DMS 273 treated with DMSO at 0.1 percent for 48 hours (cell line): ENCODE measurements around the gene TRAF2.

ENCODE experiments used
- DNase-seq: peaks from one replicate; lab custom pipeline; 2025; lab: John Stamatoyannopoulos, UW

TRAF2 gene

DNA sequence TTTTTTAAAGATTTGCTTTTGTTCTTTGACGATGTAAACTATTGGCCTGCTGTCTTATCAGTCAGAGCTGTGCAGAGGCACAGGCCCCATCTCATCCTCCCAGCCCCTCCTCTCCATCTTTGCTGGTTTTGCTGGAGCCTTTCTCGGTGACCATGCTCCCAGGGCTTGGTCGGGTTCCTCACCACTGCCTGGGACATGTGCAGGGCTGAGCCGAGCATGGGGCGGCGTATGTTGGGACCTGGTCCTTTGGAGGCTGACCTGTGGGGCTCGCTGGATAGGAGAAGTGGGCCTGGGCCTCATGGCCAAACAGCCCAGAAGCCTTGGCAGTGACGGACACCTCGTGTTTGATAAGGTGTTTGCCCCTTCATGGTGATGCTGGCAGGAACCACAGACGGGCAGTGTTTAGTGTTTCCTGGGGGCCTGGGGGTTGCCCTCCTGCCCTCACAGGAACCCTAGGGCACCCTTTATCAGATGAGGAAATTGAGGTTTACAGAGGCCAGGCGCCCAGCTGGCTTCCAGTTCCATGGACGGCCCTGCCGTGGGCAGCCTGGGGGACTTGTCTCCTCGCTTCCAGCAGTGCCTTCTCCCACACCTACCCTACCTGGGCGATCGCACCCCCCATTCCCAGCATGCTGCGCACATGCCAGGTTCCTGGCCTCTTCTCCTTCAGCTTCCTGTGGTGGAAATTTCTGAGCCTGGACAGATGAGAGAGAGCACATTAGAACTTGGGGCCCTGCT is 27.6 kb downstream of the TRAF2 start:
- no peak for DNase-seq

DNA sequence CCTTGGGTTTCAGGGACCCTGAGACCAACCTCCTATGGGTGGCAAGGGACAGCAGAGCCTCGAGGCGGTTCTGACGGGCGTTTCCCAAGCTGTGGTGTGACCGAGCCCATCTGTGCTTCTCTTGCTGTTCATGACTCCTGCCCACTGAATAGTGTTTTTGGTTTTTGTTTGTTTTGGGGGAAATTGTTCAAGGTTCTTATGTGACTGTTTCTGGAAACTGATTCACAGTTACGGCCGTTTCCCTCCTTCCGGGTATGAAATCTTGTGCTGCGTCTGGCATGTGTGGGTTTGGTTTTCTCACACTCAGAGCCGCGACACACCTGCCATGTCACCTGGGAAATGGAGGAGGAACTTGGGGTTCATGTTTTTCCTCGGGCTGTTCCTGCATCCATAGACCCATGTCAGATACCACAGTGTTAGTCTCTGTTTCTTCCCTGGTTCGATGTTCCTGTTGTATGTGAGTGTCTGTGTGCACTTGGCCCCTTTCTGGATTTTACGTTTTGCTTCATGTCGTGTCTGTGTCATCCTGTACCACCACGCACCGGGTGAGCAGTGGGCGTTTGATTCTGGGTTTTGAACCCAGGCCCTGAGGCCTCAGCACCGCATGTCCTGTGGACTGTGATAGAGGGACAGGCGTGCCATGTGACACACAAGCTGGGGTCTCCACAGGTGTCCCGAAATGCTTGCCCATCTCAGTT is 29.5 kb downstream of the TRAF2 start:
- no peak for DNase-seq

DNA sequence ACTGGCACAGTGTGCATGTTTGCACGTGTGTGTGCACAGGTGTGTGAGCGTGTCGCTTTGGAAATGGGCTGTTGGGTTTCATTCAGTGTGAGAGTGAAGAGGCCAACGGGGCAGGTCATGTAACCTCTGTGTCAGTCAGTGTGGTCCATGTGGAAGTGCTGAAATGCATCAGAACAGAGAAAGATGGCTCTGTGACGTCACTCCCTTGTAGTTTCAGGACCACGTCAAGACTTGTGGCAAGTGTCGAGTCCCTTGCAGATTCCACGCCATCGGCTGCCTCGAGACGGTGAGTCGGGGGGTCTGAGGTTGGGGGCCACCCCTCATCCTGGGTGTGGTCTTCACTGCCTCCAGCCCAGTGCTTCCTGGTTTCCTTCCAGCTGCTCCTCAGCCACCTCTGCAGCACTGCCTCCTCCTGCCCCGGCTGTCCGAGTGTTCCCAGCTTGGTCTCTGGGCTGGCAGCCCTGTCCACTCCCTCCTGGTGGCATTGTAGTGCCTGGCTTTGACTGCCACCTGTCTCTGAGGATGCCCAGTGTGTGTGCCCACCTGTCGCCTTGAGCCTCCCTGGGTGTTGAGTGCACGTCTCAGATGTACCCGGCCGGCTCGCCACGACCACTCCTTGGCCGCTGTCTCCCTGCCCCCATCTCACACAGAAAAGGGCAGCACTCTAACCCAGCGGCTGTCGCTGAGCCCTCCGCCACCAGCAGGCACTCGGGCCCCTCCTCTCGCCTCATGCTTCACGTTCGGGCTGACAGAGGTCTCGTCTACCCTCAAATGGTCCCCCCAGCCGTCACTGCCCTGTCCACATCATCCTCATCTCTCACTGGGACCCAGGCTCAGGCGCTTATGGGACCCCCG is 30.2 kb downstream of the TRAF2 start:
- DNase-seq: no peak

DNA sequence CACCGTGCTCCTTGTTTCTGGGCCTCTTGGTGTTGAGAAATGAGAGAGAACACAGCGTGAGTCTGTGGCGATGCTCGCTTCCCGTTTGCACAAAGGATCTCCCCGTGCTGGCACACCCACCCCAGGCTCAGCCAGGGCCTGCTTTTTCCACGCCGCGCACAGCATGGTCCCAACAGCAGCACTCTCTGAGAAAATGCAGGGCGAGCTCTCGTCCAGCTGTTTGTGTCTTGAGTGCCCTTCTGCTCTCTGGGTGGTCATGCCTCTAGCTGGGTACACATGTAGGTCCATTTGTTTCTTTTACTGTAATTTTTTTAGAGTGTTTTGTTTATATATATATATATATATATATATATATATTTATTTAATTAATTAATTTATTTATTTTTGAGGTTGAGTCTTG is 31.6 kb downstream of the TRAF2 start:
- no peak for DNase-seq

DNA sequence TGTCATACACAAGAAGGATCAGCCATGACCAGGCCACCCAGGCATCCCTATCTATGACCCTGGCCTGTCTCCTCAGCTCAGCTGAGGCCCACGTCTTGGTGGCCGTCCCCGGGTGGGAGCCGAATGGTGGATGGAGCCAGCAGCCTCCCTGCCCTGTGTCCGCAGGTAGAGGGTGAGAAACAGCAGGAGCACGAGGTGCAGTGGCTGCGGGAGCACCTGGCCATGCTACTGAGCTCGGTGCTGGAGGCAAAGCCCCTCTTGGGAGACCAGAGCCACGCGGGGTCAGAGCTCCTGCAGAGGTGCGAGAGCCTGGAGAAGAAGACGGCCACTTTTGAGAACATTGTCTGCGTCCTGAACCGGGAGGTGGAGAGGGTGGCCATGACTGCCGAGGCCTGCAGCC is 33.8 kb downstream of the TRAF2 start:
- no peak for DNase-seq

DNA sequence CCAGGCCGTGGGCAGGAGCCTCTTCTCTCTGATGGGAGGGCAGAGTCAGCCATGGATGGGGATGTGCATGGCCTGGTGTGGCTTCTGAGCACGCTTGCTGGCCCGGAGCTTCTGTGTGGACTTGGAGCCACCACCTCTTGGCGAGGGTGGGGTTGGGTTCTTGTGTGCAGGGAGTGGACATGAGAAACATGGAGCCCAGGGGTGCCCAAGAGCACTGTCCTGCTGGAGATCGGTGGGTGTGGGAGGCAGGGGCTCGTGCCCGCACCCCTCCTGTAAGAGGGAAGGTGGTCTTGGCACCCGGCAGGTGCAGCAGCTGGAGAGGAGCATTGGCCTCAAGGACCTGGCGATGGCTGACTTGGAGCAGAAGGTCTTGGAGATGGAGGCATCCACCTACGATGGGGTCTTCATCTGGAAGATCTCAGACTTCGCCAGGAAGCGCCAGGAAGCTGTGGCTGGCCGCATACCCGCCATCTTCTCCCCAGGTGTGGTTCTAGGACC is 34.5 kb downstream of the TRAF2 start:
- no peak for DNase-seq

DNA sequence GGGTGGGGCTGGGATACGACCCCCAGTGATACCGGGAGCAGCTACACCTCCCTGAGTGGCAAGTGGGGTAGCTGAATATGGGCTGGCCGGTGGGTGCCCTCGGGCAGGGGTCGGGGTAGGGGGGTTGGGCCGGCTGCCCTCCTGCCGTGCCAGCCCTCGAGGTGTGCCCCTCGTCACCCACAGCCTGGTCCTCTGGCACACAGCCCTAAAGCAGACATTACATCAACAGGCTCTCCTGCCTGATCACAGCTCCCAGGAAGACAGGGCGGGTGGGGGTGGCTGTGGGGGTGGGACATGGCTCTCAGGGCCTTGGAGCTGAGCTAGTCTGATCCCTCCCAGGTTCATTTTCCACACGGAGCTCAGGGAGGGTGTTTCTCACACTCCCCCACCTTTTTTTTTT is 35.0 kb downstream of the TRAF2 start:
- DNase-seq: no peak

DNA sequence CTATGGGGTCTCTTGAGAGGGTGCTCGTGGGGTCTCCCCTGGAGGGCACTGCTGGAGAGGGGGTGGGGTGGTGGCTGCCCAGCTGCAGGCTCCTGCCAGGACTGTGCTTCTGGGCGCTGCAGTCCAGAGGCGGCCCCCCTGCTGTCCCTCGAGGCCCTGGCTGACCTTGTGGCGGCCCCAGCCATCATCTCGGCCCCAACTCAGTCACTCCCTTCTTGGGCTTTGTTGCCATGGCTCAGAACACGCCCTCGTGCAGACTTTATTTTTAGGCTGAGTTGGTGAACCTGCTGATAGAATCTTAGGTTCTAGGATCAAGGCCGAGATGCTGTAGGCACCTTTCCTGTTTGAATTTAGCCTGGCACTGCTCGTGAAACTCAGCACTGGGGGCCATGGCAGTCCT is 35.4 kb downstream of the TRAF2 start:
- no peak for DNase-seq

DNA sequence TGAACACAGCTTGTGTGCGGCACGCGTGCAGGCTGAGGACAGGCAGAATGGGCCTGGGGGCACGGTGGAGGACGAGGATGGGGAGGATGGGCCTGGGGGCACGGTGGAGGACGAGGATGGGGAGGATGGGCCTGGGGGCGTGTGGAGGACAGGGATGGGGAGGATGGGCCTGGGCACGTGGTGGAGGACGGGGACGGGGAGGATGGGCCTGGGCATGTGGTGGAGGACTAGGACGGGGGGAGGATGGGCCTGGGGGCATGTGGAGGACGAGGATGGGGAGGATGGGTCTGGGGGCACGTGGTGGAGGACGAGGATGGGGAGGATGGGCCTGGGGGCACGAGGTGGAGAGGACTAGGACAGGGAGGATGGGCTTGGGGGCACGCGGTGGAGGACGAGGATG is 36.2 kb downstream of the TRAF2 start:
- DNase-seq: no peak

DNA sequence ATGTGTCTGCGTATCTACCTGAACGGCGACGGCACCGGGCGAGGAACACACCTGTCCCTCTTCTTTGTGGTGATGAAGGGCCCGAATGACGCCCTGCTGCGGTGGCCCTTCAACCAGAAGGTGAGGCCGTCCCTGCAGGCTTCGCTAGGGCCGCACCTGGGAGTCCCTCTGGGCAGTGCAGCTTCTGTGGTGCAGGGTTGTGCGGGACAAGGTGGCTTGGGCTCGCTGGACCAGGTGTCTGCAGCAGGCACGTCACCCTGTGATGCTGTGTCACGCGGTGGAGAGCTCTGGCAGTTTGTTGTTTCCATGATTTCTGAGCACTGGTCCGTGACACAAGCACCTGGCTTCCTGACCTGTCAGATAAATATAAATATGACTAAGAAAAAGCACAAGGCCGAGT is 37.6 kb downstream of the TRAF2 start:
- DNase-seq: no peak

DNA sequence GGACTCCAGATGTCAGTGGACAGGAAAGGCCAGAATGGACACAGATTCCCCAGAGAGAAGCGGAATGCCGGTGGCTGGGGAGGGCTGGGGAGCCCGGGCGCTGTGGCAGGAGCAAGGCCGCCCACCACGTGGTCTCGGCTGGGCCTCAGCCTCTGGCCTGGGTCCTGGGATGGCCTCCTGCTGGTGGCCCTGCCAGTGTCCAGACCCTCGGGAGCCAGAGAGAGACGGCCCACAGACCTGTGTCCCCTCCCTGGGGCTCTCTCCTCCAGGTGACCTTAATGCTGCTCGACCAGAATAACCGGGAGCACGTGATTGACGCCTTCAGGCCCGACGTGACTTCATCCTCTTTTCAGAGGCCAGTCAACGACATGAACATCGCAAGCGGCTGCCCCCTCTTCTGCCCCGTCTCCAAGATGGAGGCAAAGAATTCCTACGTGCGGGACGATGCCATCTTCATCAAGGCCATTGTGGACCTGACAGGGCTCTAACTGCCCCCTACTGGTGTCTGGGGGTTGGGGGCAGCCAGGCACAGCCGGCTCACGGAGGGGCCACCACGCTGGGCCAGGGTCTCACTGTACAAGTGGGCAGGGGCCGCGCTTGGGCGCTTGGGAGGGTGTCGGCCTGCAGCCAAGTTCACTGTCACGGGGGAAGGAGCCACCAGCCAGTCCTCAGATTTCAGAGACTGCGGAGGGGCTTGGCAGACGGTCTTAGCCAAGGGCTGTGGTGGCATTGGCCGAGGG is 39.3 kb downstream of the TRAF2 start:
- no peak for DNase-seq

DNA sequence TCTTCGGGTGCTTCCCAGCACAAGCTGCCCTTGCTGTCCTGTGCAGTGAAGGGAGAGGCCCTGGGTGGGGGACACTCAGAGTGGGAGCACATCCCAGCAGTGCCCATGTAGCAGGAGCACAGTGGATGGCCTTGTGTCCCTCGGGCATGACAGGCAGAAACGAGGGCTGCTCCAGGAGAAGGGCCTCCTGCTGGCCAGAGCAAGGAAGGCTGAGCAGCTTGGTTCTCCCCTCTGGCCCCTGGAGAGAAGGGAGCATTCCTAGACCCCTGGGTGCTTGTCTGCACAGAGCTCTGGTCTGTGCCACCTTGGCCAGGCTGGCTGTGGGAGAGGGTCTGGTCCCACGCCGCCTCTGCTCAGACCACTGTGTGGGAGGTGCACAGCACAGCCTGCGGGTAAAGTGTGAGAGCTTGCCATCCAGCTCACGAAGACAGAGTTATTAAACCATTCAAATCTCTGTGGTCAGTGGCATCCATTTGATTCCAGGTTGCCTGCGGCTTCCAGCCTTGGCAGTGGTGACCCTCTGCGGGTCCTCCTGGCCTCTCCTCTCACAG is 39.9 kb downstream of the TRAF2 start:
- DNase-seq: no peak

DNA sequence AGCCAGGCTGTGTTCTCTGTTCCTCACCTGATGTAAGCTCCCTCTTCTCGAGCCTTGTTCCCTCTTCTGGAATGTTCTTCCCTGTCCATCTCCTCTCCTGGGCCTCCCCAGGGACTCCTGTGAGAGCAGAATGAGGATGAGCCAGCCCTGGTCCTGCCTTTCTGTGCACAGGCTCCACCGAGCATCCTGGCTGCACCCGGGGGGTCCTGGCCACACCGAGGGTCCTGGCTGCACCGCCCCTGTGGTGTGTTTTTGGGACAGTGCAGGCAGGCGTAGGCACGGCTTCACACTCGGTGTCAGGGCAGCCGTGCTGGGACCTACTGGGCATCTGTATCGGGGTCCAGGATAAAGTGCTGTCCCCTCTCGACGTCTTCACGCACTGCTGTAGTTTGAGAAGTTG is 40.4 kb downstream of the TRAF2 start:
- DNase-seq: no peak

DNA sequence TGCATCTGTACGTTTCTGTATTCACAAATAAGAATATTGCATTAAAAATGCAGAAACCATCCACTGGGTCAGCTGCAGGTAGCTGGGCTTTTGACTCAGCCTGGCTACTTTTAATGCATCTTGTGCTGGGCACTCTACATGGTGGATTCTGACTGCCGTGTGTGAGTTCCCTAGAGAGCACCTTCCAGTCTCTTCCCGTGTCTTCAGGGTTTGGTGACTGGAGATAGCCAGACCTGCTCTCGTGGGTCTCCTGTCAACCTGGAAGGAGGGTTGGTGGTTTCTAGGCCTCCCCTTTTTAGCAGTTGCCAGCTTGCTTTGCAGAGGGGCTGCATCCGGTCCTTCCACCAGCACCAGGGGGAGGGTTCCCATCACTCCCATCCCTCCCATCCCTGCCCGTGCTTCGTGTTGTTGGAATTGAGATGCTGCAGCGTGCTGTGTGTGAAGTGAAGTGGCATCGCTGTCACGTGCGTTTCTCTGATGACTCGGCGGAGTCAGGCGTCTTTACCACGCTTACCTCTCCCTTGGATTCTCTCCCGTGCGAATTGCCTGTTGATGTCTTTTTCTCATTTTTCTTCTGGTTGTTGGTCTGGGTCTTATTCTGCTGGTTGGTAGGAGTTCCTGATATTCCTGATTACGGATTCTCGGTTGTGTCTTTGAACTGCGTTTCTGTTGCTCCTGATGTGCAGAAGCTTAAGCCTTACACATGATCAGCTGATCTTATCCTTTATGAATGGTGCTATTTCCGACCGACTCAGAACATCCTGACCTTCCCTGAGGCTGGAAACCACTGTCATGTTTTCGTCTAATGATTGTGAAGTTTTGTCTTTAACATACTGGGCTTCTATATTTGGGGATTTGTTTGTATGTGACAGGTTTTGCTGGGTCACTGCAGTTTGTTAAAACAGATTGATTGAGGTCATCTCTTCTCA is 41.3 kb downstream of the TRAF2 start:
- no peak for DNase-seq

DNA sequence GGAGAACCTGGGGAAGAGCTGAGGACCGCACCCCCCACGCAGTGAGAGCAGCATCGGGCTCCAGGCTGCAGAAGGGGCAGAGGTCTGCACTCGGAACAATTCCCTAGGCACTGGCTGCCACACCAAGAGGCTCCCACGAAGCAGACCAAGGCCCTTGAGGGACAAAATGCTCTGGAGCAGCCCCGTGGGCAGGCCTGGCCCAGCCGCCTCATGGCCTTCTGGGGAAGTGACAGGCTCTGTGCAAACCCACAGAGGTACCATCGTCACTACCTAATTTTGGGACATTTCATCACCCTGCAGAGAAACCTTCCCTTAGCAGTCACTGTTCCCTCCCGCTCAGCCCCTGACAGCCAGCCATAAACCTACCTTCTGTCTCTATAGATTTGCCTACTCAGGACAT is 42.3 kb downstream of the TRAF2 start:
- no peak for DNase-seq

DNA sequence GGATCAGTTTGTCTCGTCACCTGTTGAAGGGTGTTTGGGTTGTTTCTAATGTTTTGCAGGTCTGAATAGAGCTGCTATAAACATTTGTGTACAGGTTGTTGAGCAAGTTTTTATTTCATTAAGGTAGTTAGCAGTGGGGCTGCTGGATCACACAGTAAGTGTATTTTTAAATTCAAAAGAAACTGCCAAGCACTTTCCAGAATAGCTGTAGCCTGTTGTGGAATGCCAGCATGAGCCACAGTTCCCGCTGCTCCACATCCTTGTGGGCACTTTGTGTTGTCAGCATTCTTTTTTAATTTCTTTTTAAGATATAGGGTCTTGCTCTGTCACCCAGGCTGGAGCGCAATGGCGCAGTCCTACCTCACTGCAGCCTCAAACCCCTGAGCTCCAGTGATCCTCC is 43.7 kb downstream of the TRAF2 start:
- DNase-seq: no peak

DNA sequence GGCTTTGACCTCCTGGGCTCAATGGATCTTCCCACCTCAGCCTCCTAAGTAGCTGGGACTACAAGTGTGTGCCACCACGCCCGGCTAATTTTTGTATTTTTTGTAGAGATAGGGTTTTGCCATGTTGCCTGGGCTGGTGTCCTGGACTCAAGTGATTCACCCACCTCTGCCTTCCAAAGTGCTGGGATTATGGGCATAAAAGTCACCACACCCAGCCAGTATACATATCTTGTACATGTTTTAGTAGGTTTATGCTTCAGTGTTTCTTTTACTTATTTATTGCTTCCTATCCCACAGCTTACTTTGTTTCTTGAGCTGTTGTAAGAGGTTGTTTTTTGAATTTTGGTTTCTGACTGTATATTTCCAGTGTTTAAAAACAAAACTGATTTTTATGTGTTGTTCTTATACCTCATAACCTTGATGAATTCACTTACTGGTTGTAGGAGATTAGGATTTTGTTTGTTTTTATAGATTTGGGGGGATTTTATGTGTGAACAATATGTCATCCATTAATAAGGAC is 45.4 kb downstream of the TRAF2 start:
- no peak for DNase-seq

DNA sequence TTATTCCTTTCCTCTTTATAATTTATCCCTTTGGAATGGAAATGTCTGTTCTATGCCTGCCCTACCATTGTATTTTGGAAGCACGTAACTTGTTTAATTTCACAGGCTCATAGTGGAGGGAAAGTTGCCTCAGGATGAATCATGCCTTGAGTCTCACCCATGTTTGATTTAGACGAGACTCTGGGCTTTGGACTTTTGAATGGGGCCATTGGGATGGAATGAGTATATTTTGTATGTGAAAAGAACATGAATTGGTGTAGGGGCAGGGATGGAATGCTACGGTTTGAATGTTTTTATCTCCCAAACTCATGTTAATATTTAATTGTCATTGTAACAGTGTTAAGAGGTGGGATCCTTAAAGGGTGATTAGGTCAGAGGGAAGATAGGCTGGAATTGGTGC is 48.0 kb downstream of the TRAF2 start:
- no peak for DNase-seq

DNA sequence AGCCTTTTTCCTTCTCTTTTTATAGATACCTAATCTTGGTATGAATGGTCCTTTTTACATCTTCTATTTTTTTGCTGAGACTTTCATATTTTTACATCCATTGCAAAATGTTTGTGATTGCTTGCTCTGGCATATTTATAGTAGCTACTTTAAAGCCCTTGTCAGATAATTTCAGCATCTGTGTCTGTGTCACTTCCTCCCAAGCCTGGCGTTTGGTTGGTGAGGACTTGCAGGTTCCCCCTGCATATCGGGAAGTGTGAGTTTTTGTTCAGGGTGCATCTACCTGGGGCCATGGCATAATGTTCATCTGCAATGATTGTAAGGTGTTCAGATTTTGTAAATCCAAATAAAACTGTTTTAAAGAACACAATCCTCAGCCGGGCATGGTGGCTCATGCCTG is 49.3 kb downstream of the TRAF2 start:
- no peak for DNase-seq

DNA sequence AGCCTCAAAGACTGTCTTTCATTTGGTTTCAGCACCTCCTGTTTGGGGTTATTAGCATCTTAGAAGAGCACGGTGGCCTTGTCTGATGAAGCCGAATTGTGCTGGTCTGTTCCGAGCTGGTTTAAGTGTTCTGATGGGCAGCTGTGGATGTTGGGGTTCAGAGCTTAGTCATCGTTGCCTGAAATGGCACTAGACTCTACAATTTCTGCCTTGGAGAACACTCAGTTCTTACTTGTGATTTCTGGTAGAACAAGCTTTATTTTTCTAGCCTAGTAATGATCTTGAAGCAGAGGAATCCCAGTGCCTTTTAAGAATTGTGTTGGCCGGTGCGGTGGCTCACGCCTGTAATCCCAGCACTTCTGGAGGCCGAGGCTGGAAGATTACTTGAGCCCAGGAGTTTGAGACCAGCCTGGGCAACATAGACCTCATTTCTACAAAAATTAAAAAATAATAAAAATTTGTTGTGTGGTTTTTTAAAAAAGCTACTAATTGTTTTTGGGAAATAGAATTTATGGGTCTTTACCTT is 50.4 kb downstream of the TRAF2 start:
- no peak for DNase-seq
